ACC112 (cell line): ENCODE measurements around the gene KRT26.
"Not testable (repeated sequence)": the region's sequence is repeated elsewhere in the genome, so short reads cannot be mapped to it uniquely, and the experiment has no call there.

Source experiments
- H2AFZ ChIP-seq: fragments of 200-600 bp; sonication (generic); one replicate; pipeline ENCODE4 v1.6.0; 2017; ENCODE audit warnings: antibody characterized with exemption, low read length; ENCODE audit not compliant: unreplicated experiment
- H3K27ac ChIP-seq: fragments of 200-600 bp; sonication (generic); 2 replicates; pipeline ENCODE4 v1.5.1; 2014; ENCODE audit warnings: low read depth, mild to moderate bottlenecking, antibody characterized with exemption, low read length, moderate library complexity
- H3K27me3 ChIP-seq: fragments of 200-600 bp; sonication (generic); 2 replicates; pipeline ENCODE4 v1.6.1; 2014; ENCODE audit warnings: mild to moderate bottlenecking, antibody characterized with exemption, low read length, moderate library complexity, mixed read lengths; ENCODE audit not compliant: insufficient read depth
- H3K36me3 ChIP-seq: fragments of 200-600 bp; sonication (generic); 2 replicates; pipeline ENCODE4 v1.6.1; 2016; ENCODE audit warnings: mild to moderate bottlenecking, antibody characterized with exemption, low read length, moderate library complexity, mixed read lengths; ENCODE audit not compliant: insufficient read depth
- H3K4me1 ChIP-seq: fragments of 200-600 bp; sonication (generic); one replicate; pipeline ENCODE4 v1.6.1; 2016; ENCODE audit warnings: low read length, mixed read lengths; ENCODE audit not compliant: insufficient read depth, unreplicated experiment, control insufficient read depth
- H3K4me3 ChIP-seq: fragments of 200-600 bp; sonication (generic); 2 replicates; pipeline ENCODE4 v1.5.1; 2014; ENCODE audit warnings: mild to moderate bottlenecking, low read depth, low read length
- H3K79me2 ChIP-seq: fragments of 200-600 bp; sonication (generic); one replicate; pipeline ENCODE4 v1.6.0; 2016; ENCODE audit warnings: low read length; ENCODE audit not compliant: control insufficient read depth, unreplicated experiment, insufficient read depth

The KRT26 gene

GRCh38 chr17:40763752-40764151 lies 8.2 kb downstream of the KRT26 start:
- Histone ChIP-seq H3K27ac (no peak overlapping the region), H3K36me3 (no peaks in the 10 kb centered on the region), H3K4me1 (no peaks in the 10 kb centered on the region), H2AFZ (no peak overlapping the region), H3K79me2 (no peaks in the 10 kb centered on the region), H3K4me3 (no peak overlapping the region), H3K27me3 (peaks cover 13% of the 10 kb centered on the region)

GRCh38 chr17:40760105-40761016 lies 11.6 kb downstream of the KRT26 start:
- H3K4me1 ChIP-seq: no peaks in the 10 kb centered on the region
- H3K27me3 ChIP-seq: peaks cover 28% of the 10 kb centered on the region
- H3K36me3 ChIP-seq: no peaks in the 10 kb centered on the region
- H3K27ac ChIP-seq: no peak overlapping the region
- H2AFZ ChIP-seq: no peak overlapping the region
- H3K79me2 ChIP-seq: no peaks in the 10 kb centered on the region
- H3K4me3 ChIP-seq: no peak overlapping the region

- H3K27me3 ChIP-seq: peaks cover 61% of the 10 kb centered on the region
- H3K36me3 ChIP-seq: no peaks in the 10 kb centered on the region
- no peak within 1 kb of the TSS for H3K27ac ChIP-seq
- H3K4me1 ChIP-seq: no peaks in the 10 kb centered on the region
- H2AFZ ChIP-seq: no peak within 1 kb of the TSS
- no peak within 1 kb of the TSS for H3K4me3 ChIP-seq
- no peaks in the 10 kb centered on the region for H3K79me2 ChIP-seq
Observed at GRCh38 chr17:40755231-40755630, 16.8 kb downstream of the KRT26 start, which contains the start of gene KRT25. TSS of gene KRT25 (minus strand) at chr17:40755331. CDS start at chr17:40755271, 60 bp downstream.

GRCh38 chr17:40753804-40754203 lies 18.2 kb downstream of the KRT26 start:
- no peak overlapping the region for H2AFZ ChIP-seq
- peaks cover 66% of the 10 kb centered on the region for H3K27me3 ChIP-seq
- H3K4me1 ChIP-seq: no peaks in the 10 kb centered on the region
- no peaks in the 10 kb centered on the region for H3K36me3 ChIP-seq
- H3K4me3 ChIP-seq: no peak overlapping the region
- no peak overlapping the region for H3K27ac ChIP-seq
- no peaks in the 10 kb centered on the region for H3K79me2 ChIP-seq

GRCh38 chr17:40751065-40751464 lies 20.9 kb downstream of the KRT26 start:
- no peak overlapping the region for H2AFZ ChIP-seq
- no peaks in the 10 kb centered on the region for H3K79me2 ChIP-seq
- H3K4me1 ChIP-seq: no peaks in the 10 kb centered on the region
- no peak overlapping the region for H3K27ac ChIP-seq
- no peak overlapping the region for H3K4me3 ChIP-seq
- H3K27me3 ChIP-seq: peaks cover 70% of the 10 kb centered on the region
- H3K36me3 ChIP-seq: no peaks in the 10 kb centered on the region

- Histone ChIP-seq H3K27ac (no peak overlapping the region), H3K79me2 (no peaks in the 10 kb centered on the region), H3K36me3 (no peaks in the 10 kb centered on the region), H3K4me3 (no peak overlapping the region), H2AFZ (no peak overlapping the region), H3K4me1 (no peaks in the 10 kb centered on the region), H3K27me3 (peaks cover 77% of the 10 kb centered on the region)
Observed at GRCh38 chr17:40750391-40750790, 21.6 kb downstream of the KRT26 start.

- not testable (repeated sequence) for H3K27ac ChIP-seq, H3K36me3 ChIP-seq, H2AFZ ChIP-seq, H3K4me1 ChIP-seq, H3K4me3 ChIP-seq, H3K79me2 ChIP-seq
- peaks cover 79% of the 10 kb centered on the region for H3K27me3 ChIP-seq
Observed at GRCh38 chr17:40748666-40749065, 23.3 kb downstream of the KRT26 start.

GRCh38 chr17:40738553-40738952 lies 33.4 kb downstream of the KRT26 start:
- Histone ChIP-seq H3K27me3 (peaks cover 72% of the 10 kb centered on the region), H2AFZ (no peak overlapping the region), H3K79me2 (no peaks in the 10 kb centered on the region), H3K27ac (no peak overlapping the region), H3K36me3 (no peaks in the 10 kb centered on the region), H3K4me3 (no peak overlapping the region), H3K4me1 (no peaks in the 10 kb centered on the region)

- H3K27ac ChIP-seq: no peak overlapping the region
- H3K79me2 ChIP-seq: no peaks in the 10 kb centered on the region
- H3K36me3 ChIP-seq: no peaks in the 10 kb centered on the region
- no peaks in the 10 kb centered on the region for H3K4me1 ChIP-seq
- no peak overlapping the region for H3K4me3 ChIP-seq
- H2AFZ ChIP-seq: no peak overlapping the region
- peaks cover 51% of the 10 kb centered on the region for H3K27me3 ChIP-seq
Observed at GRCh38 chr17:40735016-40735415, 37.0 kb downstream of the KRT26 start.

GRCh38 chr17:40734018-40734417 lies 38.0 kb downstream of the KRT26 start:
- Histone ChIP-seq H3K36me3 (no peaks in the 10 kb centered on the region), H3K27ac (no peak overlapping the region), H2AFZ (no peak overlapping the region), H3K4me3 (no peak overlapping the region), H3K79me2 (no peaks in the 10 kb centered on the region), H3K4me1 (no peaks in the 10 kb centered on the region), H3K27me3 (peaks cover 43% of the 10 kb centered on the region)

- no peak overlapping the region for H2AFZ ChIP-seq
- no peaks in the 10 kb centered on the region for H3K79me2 ChIP-seq
- H3K4me1 ChIP-seq: peaks cover 3% of the 10 kb centered on the region
- no peak overlapping the region for H3K4me3 ChIP-seq
- no peaks in the 10 kb centered on the region for H3K36me3 ChIP-seq
- H3K27me3 ChIP-seq: peaks cover 22% of the 10 kb centered on the region; the same call in 1 of the 2 replicates
- H3K27ac ChIP-seq: no peak overlapping the region
Observed at GRCh38 chr17:40730970-40731369, 41.0 kb downstream of the KRT26 start.
